HG02885 (cell line): ENCODE measurements around the gene RNF182.
A peak's percentile ranks its signal among the peaks of the same experiment; 100 is the strongest.
"Not testable (repeated sequence)": the region's sequence is repeated elsewhere in the genome, so short reads cannot be mapped to it uniquely, and the experiment has no call there.

Experiments
- ATAC-seq: cut with Tn5 transposase; IDR thresholded peaks from one replicate; pipeline ENCODE4 v1.9.1; 2021; ENCODE audit warnings: mild to moderate bottlenecking; ENCODE audit not compliant: unreplicated experiment, poor library complexity

RNF182 gene

DNA sequence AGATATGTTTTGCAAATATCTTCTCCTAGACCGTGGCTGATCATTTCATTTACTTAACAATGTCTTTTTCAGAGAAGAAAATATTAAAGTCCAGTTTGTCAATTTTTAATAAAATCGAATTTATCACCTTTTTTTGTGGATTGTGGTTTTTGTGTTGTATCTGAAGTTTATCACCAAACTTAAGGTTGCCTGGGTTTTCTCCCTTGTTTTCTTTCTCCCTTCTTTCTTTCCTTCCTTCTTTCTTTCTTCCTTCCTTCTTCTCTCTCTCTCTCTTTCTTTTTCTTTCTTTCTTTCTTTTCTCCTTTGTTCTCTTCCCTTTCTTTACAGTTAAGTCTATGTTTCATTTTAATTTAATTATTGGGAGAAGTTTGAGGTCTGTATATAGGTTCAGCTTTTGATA lies 68.7 kb downstream of the RNF182 start:
- no peak for ATAC-seq

DNA sequence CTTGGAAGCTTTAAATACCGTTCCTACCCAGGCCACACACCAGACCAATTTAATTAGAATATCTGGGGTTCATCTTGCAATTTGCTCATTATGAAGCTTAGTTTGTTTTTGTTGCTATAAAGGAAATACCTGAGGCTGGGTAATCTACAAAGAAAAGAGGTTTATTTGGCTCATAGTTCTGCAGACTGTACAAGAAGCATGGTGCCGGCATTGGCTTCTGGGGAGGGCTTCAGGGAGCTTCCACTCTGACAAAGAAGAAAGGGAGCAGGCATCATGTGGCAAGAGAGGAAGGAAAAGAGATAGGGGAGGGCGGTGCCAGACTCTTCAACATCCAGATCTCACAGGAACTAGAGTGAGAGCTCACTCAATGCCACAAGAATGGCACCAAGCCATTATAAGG lies 73.6 kb downstream of the RNF182 start:
- ATAC-seq, result no peak

DNA sequence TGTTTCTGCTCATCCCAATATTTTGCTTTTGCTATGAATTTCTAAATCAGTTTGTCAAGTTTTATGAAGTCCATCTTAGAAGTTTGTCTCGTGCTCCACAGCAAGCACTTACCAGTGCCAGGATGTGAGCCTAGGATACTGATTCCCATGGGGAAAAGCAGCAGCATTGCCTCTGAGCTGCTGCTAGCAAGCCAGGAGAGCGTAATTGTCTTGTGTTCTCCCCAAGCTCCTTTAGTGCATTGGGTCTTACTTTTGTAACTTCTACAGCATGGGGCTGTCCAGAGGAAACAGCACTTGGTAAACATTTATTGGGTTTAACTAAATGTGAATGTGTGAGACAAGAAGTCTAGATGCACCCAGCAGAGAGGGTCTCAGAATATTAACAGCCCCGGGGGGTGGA lies 76.1 kb downstream of the RNF182 start:
- ATAC-seq, result no peak

DNA sequence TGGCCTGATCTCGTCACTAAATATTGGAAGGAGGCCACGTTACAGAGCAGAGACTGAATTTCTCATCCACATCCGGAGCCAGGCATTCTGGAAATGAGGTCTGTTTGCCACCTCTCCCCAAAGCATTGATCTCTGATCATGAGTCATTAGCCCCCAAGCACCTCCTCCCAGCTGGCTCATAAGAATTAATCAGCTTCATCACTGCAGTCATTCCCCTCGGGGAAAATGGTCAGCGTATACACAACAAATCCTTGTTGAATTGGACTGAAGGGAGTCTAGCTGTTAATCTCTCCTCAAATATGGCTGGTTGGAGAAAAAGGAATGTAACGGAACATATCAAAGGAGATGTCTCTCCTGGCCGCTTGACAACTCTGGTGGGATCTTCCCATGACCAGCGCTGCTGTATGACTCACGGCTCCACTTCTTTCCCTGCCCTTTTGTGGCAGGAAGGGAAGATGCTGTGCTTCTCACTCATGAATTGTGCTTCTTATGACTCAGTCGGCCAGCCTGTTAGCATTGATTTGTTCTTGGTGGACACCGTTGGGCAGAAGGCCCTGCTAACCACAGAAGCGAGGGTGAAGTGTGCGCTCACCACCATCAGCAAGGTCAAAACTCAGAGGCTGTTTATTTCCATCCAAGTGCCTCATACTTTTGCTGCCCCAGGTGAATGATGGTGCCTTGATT lies 76.7 kb downstream of the RNF182 start:
- no peak for ATAC-seq

DNA sequence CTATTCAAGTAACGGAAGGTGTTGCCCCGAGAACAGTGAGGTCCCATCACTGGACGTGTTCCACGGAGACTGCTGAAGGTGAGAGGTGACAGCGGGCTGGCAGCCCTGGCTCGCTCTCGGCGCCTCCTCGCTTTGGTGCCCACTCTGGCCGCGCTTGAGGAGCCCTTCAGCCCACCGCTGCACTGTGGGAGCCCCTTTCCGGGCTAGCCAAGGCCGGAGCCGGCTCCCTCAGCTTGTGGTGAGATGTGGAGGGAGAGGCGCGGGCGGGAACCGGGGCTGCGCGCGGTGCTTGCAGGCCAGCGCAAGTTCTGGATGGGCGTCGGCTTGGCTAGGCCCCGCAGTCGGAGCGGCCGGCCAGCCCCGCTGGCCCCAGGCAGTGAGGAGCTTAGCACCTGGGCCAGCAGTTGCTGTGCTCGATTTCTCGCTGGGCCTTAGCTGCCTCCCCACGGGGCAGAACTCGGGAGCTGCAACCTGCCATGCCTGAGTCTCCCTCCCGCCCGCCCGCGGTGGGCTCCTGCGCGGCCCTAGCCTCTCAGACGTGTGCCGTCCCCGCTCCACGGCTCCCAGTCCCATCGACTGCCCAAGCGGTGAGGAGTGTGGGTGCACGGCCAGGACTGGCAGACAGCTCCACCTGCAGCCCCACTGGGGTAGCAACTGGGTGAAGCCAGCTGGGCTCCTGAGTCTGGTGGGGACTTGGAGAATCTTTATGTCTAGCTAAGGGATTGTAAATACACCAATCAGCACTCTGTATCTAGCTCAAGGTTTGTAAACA lies 77.6 kb downstream of the RNF182 start:
- no peak for ATAC-seq

DNA sequence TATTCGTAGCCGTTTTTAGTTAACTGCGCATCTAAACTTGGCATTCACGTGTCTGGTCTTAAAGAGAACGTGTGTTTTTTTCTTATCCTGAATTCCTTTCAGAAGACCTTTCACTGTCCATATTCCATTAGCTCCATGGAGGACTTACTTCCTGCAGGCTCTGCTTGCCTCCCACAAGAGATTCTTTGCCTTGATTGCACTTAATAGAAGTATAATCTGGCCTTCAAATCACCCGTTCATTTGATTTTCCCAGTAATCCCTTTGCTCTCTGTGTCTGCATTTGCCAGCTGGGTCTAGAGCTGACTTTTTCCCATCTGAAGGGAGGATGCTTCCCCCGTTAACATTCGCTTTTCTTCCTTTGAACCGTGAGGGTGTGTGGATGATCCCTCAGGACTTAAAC lies 79.5 kb downstream of the RNF182 start:
- ATAC-seq, result no peak

DNA sequence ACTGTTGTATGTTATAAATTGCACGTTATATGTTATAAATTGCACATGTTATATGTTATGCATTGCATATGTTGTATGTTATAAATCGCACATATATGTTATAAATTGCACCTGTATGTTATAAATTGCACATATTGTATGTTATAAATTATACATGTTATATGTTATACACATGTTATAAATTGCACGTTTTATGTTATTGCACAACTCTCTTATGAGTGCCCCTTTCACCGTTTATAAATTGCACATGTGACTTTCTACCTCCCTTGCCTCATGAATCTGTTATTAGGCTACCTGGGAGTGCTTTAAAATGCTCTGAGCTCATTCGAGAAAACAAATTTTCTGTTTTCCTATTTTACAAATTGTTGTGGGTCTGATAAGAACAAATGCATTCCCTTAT lies 84.1 kb downstream of the RNF182 start:
- ATAC-seq, result no peak

DNA sequence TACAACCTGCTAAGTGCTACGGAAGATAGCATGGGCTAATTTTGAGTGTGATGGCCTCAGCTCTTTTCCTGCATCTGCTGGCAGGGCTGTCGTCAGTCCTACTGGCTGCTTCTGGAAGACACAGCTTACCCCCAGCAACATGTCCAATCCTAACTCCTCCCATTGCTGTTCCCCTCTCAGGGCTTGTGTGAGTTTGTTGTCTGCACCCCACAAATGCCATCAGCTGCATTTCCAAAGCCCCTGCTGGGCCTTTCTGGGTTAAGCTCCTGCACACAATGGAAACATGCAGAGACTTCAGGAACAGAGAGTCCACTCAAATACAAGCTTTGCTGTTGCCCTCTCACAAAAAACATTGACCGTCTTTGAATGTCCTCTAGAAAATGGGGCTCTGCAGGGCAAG lies 84.7 kb downstream of the RNF182 start:
- no peak for ATAC-seq

DNA sequence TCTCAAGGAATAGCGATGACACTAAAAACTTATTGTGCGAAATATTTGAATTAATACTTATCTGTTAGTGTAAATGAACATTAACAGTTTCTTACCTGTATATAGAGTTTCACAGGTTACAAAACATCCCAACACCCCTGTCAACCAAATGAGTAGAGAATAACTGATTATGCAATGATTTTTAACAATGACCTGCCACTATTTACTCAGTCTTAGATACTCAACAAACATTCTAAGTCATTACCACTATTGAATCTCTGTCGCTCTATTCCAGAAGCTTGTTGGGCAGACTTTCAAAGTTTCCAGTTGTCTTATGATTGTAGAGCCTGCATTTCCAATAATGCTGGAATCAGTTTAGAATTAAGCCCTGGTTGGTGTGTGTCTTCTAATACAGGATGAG lies 85.5 kb downstream of the RNF182 start:
- ATAC-seq, result no peak

DNA sequence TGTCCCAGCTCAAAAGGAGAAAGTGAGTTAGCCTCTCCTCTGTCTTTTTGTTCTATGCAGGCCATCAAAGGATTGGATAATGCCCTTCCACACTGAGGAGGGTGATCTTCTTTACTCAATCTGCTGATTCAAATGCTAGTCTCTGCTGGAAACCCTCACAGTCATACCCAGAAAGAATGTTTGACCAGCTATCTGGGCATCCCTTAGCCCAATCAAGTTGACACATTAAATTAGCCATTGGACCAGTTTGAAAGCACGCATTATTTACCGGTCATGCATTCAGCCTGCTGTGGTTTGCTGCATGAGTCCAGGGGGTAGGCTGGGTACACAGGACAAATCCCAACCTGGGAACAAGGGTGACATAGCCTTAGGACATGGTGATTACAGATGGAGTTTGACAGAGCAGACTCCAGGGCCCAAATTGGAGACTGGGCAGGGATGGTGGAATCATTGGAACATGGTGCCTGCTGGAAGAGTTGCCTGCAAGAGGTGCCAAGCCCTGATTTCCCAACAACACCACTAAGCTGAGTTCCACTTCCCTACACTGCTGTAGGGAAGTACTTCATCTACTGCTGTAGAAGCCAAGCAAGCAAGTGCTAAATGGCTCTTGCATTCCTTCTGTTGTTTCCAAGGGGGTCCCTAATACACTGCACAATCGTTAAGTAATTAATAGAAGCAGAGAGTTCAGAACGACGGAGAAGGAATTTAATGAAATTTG lies 87.7 kb downstream of the RNF182 start:
- ATAC-seq, result no peak

DNA sequence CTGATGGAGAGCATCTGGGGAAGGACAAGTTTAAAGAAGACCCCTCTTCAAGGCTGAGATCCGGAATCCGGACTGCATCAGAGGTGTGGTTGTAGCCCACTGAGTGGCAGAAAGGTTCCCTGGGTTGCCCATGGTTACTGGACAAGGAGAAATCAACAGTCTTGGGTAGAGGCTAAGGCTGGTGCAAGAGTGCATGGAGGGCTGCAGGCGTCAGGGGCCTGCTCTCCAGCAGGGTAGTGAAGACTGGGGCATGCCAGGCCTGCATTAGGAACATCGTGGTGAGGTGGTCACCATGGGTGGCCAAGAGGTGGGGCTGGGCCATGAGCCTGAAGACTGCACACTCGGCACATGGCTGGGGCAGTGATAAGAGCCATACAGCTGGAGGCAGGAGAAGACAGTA lies 91.2 kb downstream of the RNF182 start:
- ATAC-seq, result no peak

DNA sequence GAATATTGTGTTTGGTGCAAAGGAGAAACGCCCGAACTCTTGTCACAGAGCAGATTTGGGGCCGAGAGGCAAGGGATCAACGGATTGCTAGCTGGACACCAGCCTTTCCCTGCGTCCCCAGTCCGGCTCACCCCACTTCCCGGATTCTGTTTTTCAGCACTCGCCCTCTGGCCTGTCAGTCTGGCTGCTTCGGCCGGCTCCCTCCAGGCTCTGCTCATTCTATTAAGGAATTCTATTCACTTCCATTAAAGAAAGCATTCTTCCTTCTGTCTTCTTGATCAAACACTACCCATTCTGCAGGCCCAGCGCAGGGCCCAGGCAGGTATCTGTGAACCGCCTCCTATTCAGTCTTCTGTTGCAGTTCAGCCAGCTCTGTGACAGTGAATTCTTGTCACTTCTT lies 91.7 kb downstream of the RNF182 start:
- no peak for ATAC-seq

DNA sequence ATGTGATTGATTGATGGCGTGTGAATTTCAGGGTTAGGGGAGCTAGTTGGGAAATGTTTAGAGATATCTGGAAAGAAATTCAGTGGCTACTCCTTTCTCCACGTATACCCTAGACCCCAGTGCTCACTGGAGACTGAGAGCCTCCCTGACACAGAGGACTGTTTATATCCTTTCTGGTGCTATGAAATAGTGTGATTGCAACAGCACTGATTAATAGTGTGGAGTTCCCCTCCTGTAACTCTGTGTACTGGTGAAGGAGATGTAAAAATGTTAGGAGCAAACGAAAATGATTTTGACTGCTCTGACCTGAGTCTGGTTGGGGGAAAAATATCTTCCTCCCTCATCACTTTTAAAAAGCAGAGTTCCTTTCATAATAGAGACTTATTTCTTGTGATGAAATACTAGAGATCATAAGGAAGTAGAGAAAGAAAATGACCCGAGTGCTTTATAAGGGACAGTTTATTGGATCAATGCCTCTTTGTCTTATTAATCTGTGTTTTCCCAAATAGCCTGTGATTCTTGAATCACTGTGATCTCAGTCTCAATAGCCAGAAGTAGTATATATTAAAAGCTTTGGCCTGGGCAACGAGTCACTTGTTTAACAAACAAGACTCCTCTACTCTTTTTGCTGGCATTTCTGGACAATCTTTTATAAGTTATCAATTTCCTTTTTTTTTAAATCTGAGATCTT lies 92.3 kb downstream of the RNF182 start:
- ATAC-seq, result no peak

DNA sequence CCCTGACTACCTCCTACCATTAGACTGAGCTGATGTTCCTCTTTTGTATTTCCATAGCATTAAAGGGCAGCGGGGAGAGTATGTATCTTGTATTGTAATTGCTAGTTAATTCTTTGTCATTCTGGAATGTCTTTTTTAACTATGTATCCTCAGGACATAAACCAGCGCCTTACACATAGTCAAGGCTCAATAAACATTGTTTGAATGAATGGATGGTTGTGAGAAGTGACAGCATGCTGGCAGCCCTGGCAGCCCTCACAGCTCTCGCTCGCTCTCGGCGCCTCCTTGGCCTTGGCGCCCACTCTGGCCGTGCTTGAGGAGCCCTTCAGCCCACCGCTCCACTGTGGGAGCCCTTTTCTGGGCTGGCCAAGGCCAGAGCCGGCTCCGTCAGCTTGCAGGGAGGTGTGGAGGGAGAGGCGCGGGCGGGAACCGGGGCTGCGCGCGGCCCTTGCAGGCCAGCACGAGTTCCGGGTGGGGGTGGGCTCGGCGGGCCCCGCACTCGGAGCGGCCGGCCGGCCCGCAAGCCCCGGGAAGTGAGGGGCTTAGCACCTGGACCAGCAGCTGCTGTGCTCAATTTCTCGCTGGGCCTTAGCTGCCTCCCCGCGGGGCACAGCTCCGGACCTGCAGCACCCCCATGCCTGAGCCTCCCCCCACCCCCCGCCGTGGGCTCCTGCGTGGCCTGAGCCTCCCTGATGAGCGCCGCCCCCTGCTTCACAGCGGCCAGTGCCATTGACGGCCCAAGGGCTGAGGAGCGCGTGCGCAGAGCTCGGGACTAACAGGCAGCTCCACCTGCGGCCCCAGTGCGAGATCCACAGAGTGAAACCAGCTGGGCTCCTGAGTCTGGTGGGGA lies 93.1 kb downstream of the RNF182 start:
- ATAC-seq, result no peak

DNA sequence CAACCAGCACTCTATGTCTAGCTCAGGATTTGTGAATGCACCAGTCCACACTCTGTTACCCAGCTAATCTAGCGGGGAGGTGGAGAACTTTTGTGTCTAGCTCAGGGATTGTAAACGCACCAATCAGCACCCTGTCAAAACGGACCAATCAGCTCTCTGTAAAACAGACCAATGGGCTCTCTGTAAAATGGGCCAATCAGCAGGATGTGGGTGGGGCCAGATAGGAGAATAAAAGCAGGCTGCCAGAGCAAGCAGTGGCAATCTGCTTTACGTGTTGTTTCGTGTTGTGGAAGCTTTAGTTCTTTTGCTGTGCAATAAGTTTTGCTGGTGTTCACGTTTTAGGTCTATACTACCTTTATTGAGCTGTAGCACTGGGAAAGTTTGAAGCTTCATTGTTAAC lies 93.8 kb downstream of the RNF182 start:
- ATAC-seq, result not testable (repeated sequence)

DNA sequence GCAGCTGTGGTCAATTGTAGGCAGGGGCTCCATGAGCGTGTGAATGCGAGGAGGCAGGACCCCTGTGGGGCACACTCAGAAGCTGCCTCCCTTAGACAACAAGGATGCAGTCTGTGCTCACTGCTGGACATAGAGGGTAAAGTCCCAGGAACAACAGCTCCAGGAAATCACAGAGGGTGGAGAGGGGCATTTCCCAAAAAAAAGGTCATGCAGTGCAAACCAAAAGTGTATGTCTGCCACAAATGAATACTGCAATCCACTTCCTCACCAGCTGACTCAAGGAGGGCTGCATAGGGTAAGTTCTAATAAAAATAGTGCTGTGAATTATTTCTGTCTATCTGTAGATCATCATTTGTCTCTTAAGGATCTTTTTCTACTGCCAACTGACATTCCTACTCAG lies 95.8 kb downstream of the RNF182 start:
- ATAC-seq, result no peak

DNA sequence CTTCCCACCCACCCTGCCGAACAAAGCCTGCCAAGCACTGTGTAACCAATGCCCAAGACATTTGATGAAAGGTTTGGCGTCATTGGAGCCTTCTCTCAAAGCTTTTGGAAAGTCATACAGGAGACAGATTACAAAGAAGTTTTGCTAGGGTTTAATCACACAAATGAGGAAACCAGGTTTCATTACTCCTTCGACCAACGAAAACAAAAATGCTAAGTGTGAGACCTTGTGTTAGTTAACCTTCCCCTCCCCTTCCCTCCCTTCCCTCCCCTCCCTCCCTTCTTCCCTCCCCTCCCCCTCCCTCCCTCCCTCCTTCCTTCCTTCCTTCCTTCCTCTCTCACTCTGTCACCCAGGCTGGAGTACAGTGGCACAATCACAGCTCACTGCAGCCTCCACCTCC lies 96.7 kb downstream of the RNF182 start:
- no peak for ATAC-seq

DNA sequence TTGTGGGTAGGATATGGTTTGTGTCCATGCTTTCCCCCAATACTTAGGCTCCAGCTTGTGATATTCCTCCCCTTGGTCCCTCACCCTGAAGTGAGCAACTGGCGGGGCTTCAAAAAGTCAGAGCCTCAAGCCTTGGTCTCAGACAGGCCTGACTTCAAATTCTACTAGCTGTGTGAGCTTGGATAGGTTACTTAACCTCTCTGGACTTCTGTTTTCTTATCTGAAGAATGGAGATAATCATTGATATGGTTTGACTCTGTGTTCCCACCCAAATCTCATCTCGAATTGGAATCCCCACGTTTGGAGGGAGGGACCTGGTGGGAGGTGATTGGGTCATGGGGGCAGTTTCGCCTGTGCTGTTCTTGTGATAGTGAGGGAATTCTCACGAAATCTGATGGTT lies 97.9 kb downstream of the RNF182 start:
- ATAC-seq, result no peak

DNA sequence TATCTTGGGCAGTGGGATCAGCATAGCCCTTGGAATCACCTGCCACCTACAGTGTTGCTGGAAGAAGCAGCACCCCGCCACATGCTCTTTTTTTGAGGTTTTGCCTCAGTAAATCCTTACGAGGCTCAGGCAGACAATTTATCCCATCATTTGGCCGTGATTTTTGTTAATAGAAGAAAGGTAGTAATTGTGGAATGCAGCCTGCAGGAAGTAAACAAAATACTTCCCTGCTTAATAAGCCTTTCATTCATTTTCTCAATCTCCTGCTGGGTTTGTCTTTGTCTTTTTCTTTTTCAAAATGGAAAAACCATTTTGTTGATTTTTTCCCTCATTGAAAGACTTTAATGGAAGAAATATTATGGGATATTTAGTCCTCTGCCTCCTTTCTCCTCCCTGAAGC lies 99.1 kb downstream of the RNF182 start:
- ATAC-seq, result no peak

DNA sequence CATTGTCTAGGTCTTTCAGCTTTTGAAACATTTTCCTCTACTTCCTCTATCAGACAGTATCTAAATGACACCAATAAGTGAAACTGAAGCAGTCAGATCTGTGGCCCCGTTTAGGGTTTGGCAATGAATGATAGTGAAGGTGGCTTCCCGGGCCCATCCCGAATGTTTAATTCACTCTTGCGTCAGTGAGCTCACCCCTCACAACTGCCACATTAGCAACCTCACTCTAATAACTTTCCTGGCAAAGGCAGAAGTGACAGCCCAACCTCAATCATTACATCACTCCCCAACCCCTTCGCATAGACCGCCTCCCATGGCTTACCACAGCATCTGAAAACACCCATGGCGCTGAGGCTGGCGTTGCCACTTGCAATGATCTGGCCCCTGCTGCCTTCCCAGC lies 100.4 kb downstream of the RNF182 start:
- ATAC-seq, result peak; percentile 52
